NCI-H69 (cell line): ENCODE data around the gene ZMYND15.

Source experiments
- DNase-seq: peaks from one replicate; lab custom pipeline; 2025; lab: John Stamatoyannopoulos, UW

The ZMYND15 gene

GRCh38 chr17:4744999-4745969, 5.7 kb downstream of the ZMYND15 start:
- DNase-seq = no peak

- no peak for DNase-seq
Measured at GRCh38 chr17:4747847-4748246, 8.2 kb downstream of the ZMYND15 start.

GRCh38 chr17:4748686-4749085, 9.1 kb downstream of the ZMYND15 start:
- DNase-seq = no peak

GRCh38 chr17:4750606-4751005, 11.0 kb downstream of the ZMYND15 start:
- DNase-seq = no peak

GRCh38 chr17:4751932-4752331, 12.3 kb downstream of the ZMYND15 start:
- DNase-seq = no peak

- DNase-seq = no peak
Measured at GRCh38 chr17:4753392-4753791, 13.8 kb downstream of the ZMYND15 start.

- no peak for DNase-seq
Measured at GRCh38 chr17:4759776-4760236, 20.2 kb downstream of the ZMYND15 start.

- no peak for DNase-seq
Measured at GRCh38 chr17:4764595-4764994, 25.0 kb downstream of the ZMYND15 start.

GRCh38 chr17:4766201-4766600, 26.6 kb downstream of the ZMYND15 start:
- DNase-seq = no peak

GRCh38 chr17:4766723-4767122, 27.1 kb downstream of the ZMYND15 start:
- no peak for DNase-seq

GRCh38 chr17:4768298-4768697, 28.7 kb downstream of the ZMYND15 start:
- no peak for DNase-seq

GRCh38 chr17:4769628-4770027, 30.0 kb downstream of the ZMYND15 start:
- no peak for DNase-seq

GRCh38 chr17:4771519-4772234, 32.0 kb downstream of the ZMYND15 start, which contains the start of gene TM4SF5:
TSS of gene TM4SF5 (plus strand) at chr17:4771886. CDS start at chr17:4771923, 37 bp downstream.
- DNase-seq = peak; percentile 89

GRCh38 chr17:4772235-4772613, 32.6 kb downstream of the ZMYND15 start:
- DNase-seq = peak; percentile 78

GRCh38 chr17:4777969-4778760, 38.5 kb downstream of the ZMYND15 start:
- peak; percentile 7 for DNase-seq

- DNase-seq = no peak
Measured at GRCh38 chr17:4780325-4780955, 40.8 kb downstream of the ZMYND15 start.

GRCh38 chr17:4782652-4783051, 43.0 kb downstream of the ZMYND15 start:
- peak; percentile 25 for DNase-seq

- no peak for DNase-seq
Measured at GRCh38 chr17:4785311-4786105, 45.9 kb downstream of the ZMYND15 start.

- no peak for DNase-seq
Measured at GRCh38 chr17:4786106-4786511, 46.5 kb downstream of the ZMYND15 start, which contains the start of gene VMO1. TSS of gene VMO1 (minus strand) at chr17:4786364. CDS start at chr17:4786352, 12 bp downstream.

- no peak for DNase-seq
Measured at GRCh38 chr17:4786516-4786915, 46.9 kb downstream of the ZMYND15 start.
